Muscle of back (tissue), 13 donors: Measurements from ENCODE around the gene MRPL11. TPM values are rescaled to one million over a fixed set of nuclear protein-coding genes. Genes with fewer than 3 reads are reported as not detected.
A peak's percentile ranks its signal among the peaks of the same experiment; 100 is the strongest.

Experiments used
- DNase-seq, 3 donors: peaks; one replicate each; pipeline versions ENCODE4 v3.0.0 to v3.0.0-alpha.2; 2013
- long read RNA-seq, 9 donors: transcript quantifications; one replicate each; lab custom pipeline, GENCODE V29; 2026
- polyA plus RNA-seq, 10 donors: library from polyadenylated mRNA; unstranded; fragments of 120-200 nt; gene quantifications; one replicate each; pipeline ENCODE4 v1.2.1, GENCODE V29; 2013; ENCODE audit not compliant: insufficient read length in 10 of 10

Gene MRPL11
- 10 to 100 TPM; 43.8 to 58.6 (median 50.7) TPM for polyA plus RNA-seq
- long read RNA-seq, donor 1, transcript MRPL11-203 (5 exons, 1,527 nt), result minor isoform, 9 of 27 reads
- long read RNA-seq, donor 1, transcript MRPL11-201 (5 exons, 1,605 nt), result major isoform, 18 of 27 reads
- long read RNA-seq, donor 1, partial matches to known transcripts, result 0 of 27 reads
- long read RNA-seq, donor 1, other reads (novel, unspliced or antisense), result 0 of 27 reads
- long read RNA-seq, donor 2, transcript MRPL11-201 (5 exons, 1,605 nt), result major isoform, 19 of 26 reads
- long read RNA-seq, donor 2, transcript MRPL11-203 (5 exons, 1,527 nt), result minor isoform, 7 of 26 reads
- long read RNA-seq, donor 2, partial matches to known transcripts, result 0 of 26 reads
- long read RNA-seq, donor 2, other reads (novel, unspliced or antisense), result 0 of 26 reads
- long read RNA-seq, donor 3, result 0 reads
- long read RNA-seq, donor 4, transcript MRPL11-201 (5 exons, 1,605 nt), result major isoform, 16 of 24 reads
- long read RNA-seq, donor 4, transcript MRPL11-203 (5 exons, 1,527 nt), result minor isoform, 8 of 24 reads
- long read RNA-seq, donor 4, partial matches to known transcripts, result 0 of 24 reads
- long read RNA-seq, donor 4, other reads (novel, unspliced or antisense), result 0 of 24 reads
- long read RNA-seq, donor 5, transcript MRPL11-201 (5 exons, 1,605 nt), result major isoform, 20 of 27 reads
- long read RNA-seq, donor 5, transcript MRPL11-203 (5 exons, 1,527 nt), result minor isoform, 7 of 27 reads
- long read RNA-seq, donor 5, partial matches to known transcripts, result 0 of 27 reads
- long read RNA-seq, donor 5, other reads (novel, unspliced or antisense), result 0 of 27 reads
- long read RNA-seq, donor 6, transcript MRPL11-203 (5 exons, 1,527 nt), result minor isoform, 6 of 31 reads
- long read RNA-seq, donor 6, transcript MRPL11-201 (5 exons, 1,605 nt), result major isoform, 25 of 31 reads
- long read RNA-seq, donor 6, partial matches to known transcripts, result 0 of 31 reads
- long read RNA-seq, donor 6, other reads (novel, unspliced or antisense), result 0 of 31 reads
- long read RNA-seq, donor 7, transcript MRPL11-201 (5 exons, 1,605 nt), result major isoform, 15 of 19 reads
- long read RNA-seq, donor 7, partial matches to known transcripts, result 0 of 19 reads
- long read RNA-seq, donor 7, other reads (novel, unspliced or antisense), result 0 of 19 reads
- long read RNA-seq, donor 8, transcript MRPL11-201 (5 exons, 1,605 nt), result major isoform, 15 of 26 reads
- long read RNA-seq, donor 8, transcript MRPL11-203 (5 exons, 1,527 nt), result minor isoform, 5 of 26 reads
- long read RNA-seq, donor 8, partial matches to known transcripts, result 0 of 26 reads
- long read RNA-seq, donor 8, other reads (novel, unspliced or antisense), result 5 of 26 reads
- long read RNA-seq, donor 9, partial matches to known transcripts, result 0 of 4 reads
- long read RNA-seq, donor 9, other reads (novel, unspliced or antisense), result 0 of 4 reads

- peak; percentile 93 to 97 (median 94) for DNase-seq
Observed at GRCh38 chr11:66438504-66439466, at the start of gene MRPL11. TSS of gene MRPL11 (minus strand) at chr11:66438848. CDS start at chr11:66438754, 94 bp downstream.

- DNase-seq, result no peak
Observed at GRCh38 chr11:66484806-66485380, 46.2 kb upstream of the MRPL11 start.

GRCh38 chr11:66480117-66480938, 41.7 kb upstream of the MRPL11 start, which contains the start of gene DPP3:
TSS of gene DPP3 (plus strand) at chr11:66480434. CDS start at chr11:66482201, 1,767 bp downstream.
- peak; percentile 96 to 99 (median 98) for DNase-seq

- DNase-seq, result no peak
Observed at GRCh38 chr11:66479394-66480116, 40.9 kb upstream of the MRPL11 start.

GRCh38 chr11:66478729-66479393, 40.2 kb upstream of the MRPL11 start:
- no peak for DNase-seq

GRCh38 chr11:66477263-66478201, 38.9 kb upstream of the MRPL11 start:
- no peak for DNase-seq

GRCh38 chr11:66476841-66477251, 38.2 kb upstream of the MRPL11 start:
- DNase-seq, result no peak

- DNase-seq, result no peak
Observed at GRCh38 chr11:66476173-66476840, 37.7 kb upstream of the MRPL11 start.

GRCh38 chr11:66475349-66476172, 36.9 kb upstream of the MRPL11 start:
- DNase-seq, result no peak

- no peak for DNase-seq
Observed at GRCh38 chr11:66473608-66474515, 35.2 kb upstream of the MRPL11 start.

- DNase-seq, result no peak
Observed at GRCh38 chr11:66473167-66473566, 34.5 kb upstream of the MRPL11 start.

- no peak for DNase-seq
Observed at GRCh38 chr11:66472054-66472453, 33.4 kb upstream of the MRPL11 start.

- DNase-seq, result no peak
Observed at GRCh38 chr11:66471142-66471541, 32.5 kb upstream of the MRPL11 start.

GRCh38 chr11:66470015-66470414, 31.4 kb upstream of the MRPL11 start:
- no peak for DNase-seq
